ENCODE results near the gene FAM25A.
A peak's percentile ranks its signal among the peaks of the same experiment; 100 is the strongest.

The FAM25A gene

GRCh38 chr10:87066865-87067264, 46.8 kb downstream of the FAM25A start:
- no peak for DNase-seq

GRCh38 chr10:87068281-87068680, 48.2 kb downstream of the FAM25A start:
- peak; percentile 79 for DNase-seq

GRCh38 chr10:87072449-87072848, 52.4 kb downstream of the FAM25A start:
- DNase-seq = no peak
